Neural progenitor cell (in vitro differentiated cells): Measurements from ENCODE around the gene XPC. TPM values are rescaled to one million over a fixed set of nuclear protein-coding genes. Genes with fewer than 3 reads are reported as not detected.

Experiments used
- DNase-seq: peaks from one replicate; pipeline ENCODE4 v3.0.0-alpha.2; 2016; ENCODE audit warnings: low spot score
- H2AFZ ChIP-seq: fragments of 200-600 bp; sonication (generic); replicated peaks from 2 replicates; pipeline ENCODE4 v1.6.1; 2016; ENCODE audit warnings: antibody characterized with exemption
- H3F3A ChIP-seq: fragments of 200-600 bp; sonication (generic); 2 replicates; pipeline ENCODE4 v1.6.1; 2016; ENCODE audit warnings: antibody characterized with exemption, low read depth
- H3K27ac ChIP-seq: fragments of 200-600 bp; sonication (generic); 2 replicates; pipeline ENCODE4 v1.5.1; 2016; ENCODE audit warnings: mild to moderate bottlenecking
- H3K27me3 ChIP-seq: fragments of 200-600 bp; sonication (generic); 2 replicates; pipeline ENCODE4 v1.6.1; 2016; ENCODE audit warnings: mild to moderate bottlenecking, moderate library complexity
- H3K36me3 ChIP-seq: fragments of 200-600 bp; sonication (generic); 2 replicates; pipeline ENCODE4 v1.5.1; 2016
- H3K4me1 ChIP-seq: fragments of 200-600 bp; sonication (generic); 2 replicates; pipeline ENCODE4 v1.6.1; 2016; ENCODE audit warnings: mixed run types
- H3K4me2 ChIP-seq: fragments of 200-600 bp; sonication (generic); 2 replicates; pipeline ENCODE4 v1.6.1; 2016
- H3K4me3 ChIP-seq: fragments of 200-600 bp; sonication (generic); 2 replicates; pipeline ENCODE4 v1.5.1; 2016
- H3K79me2 ChIP-seq: fragments of 200-600 bp; sonication (generic); 2 replicates; pipeline ENCODE4 v1.6.1; 2016; ENCODE audit warnings: low read depth
- H3K9ac ChIP-seq: fragments of 200-600 bp; sonication (generic); 2 replicates; pipeline ENCODE4 v1.6.1; 2016
- H3K9me3 ChIP-seq: fragments of 200-600 bp; sonication (generic); 2 replicates; pipeline ENCODE4 v1.5.1; 2016; ENCODE audit warnings: low read depth
- H4K20me1 ChIP-seq: fragments of 200-600 bp; sonication (generic); 2 replicates; pipeline ENCODE4 v1.6.1; 2016; ENCODE audit warnings: low read depth
- H3K27ac Mint-ChIP-seq: 3 replicates; pipeline ENCODE4 v1.8.0; 2021; ENCODE audit warnings: mixed read lengths
- H3K27me3 Mint-ChIP-seq: 2 replicates; pipeline ENCODE4 v1.8.0; 2022; ENCODE audit warnings: low read depth, mild to moderate bottlenecking, inconsistent platforms, moderate library complexity, mixed read lengths; ENCODE audit not compliant: insufficient read depth
- H3K36me3 Mint-ChIP-seq: 3 replicates; pipeline ENCODE4 v1.8.0; 2021; ENCODE audit warnings: mixed read lengths
- H3K4me1 Mint-ChIP-seq: 3 replicates; pipeline ENCODE4 v1.8.0; 2021; ENCODE audit warnings: mixed read lengths
- H3K4me3 Mint-ChIP-seq: 3 replicates; pipeline ENCODE4 v1.8.0; 2021; ENCODE audit warnings: mild to moderate bottlenecking, moderate library complexity, mixed read lengths
- H3K9me3 Mint-ChIP-seq: 3 replicates; pipeline ENCODE4 v1.8.0; 2020; ENCODE audit warnings: mixed read lengths
- EZH2 ChIP-seq: fragments of 200-600 bp; sonication (generic); IDR thresholded peaks from 2 replicates; pipeline ENCODE4 v1.6.1; 2017; ENCODE audit warnings: antibody characterized with exemption, mild to moderate bottlenecking, moderate library complexity
- EZH2phosphoT487 ChIP-seq: fragments of 200-600 bp; sonication (generic); IDR thresholded peaks from 2 replicates; pipeline ENCODE4 v1.6.1; 2017; ENCODE audit warnings: antibody characterized with exemption
- total RNA-seq: library from RNA; depleted of rRNA; stranded (reverse); fragments of >200 nt; gene quantifications from 2 replicates; pipeline ENCODE4 v1.2.3, GENCODE V29; 2015; ENCODE audit warnings: low replicate concordance
- TF ChIP-seq, protein P1 (sequence below): fragments of 200-600 bp; sonication (generic); IDR thresholded peaks from 2 replicates; pipeline ENCODE4 v1.5.1; 2017; ENCODE audit warnings: antibody characterized with exemption, mild to moderate bottlenecking

Gene XPC
- total RNA-seq, 1 donor from 2014 or later, result 44.1 TPM

DNA sequence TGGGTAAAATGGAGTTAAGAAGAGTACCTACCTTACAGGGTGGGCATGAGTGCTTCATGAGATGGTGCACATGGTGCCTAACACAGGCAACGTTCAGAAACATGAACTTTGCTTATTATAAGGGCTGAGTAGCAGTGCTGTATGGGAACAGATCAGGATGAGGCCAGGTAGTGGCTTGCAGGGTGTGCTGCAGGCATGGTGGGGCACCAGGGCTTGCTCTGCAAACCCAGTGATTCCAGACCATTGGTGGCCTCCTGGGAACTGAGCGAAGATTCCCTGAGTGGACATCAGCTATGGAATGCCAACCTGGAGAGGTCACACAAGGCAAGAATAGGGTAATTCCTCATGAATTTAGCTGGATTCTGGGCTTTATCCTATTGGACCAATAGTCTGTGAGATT is 37.7 kb downstream of the XPC start:
- H3K4me2 ChIP-seq, result no peak overlapping the region

DNA sequence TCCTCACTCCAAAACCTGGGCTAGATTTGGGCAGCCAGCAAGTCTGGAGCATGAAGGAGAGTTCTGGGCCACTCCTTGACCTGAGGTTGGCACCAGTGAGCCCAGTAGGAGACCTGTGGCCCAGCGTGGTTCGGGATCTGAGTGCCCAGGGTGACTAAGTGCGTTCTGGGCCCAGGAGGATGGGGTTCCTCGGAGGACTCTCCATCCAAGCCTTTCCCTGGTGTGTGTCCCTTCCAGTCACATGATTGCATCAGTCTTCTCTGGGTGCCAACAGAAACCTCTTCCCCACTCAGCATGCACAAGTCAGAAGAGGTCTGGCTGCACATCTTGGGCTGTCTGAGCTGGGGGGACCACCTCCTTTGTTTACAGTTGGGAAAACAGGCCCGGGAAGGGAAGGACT is 38.6 kb downstream of the XPC start:
- TF ChIP-seq, protein P1, sequence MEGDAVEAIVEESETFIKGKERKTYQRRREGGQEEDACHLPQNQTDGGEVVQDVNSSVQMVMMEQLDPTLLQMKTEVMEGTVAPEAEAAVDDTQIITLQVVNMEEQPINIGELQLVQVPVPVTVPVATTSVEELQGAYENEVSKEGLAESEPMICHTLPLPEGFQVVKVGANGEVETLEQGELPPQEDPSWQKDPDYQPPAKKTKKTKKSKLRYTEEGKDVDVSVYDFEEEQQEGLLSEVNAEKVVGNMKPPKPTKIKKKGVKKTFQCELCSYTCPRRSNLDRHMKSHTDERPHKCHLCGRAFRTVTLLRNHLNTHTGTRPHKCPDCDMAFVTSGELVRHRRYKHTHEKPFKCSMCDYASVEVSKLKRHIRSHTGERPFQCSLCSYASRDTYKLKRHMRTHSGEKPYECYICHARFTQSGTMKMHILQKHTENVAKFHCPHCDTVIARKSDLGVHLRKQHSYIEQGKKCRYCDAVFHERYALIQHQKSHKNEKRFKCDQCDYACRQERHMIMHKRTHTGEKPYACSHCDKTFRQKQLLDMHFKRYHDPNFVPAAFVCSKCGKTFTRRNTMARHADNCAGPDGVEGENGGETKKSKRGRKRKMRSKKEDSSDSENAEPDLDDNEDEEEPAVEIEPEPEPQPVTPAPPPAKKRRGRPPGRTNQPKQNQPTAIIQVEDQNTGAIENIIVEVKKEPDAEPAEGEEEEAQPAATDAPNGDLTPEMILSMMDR, result no peak
- TF ChIP-seq EZH2 (no peak), EZH2phosphoT487 (no peak)
- DNase-seq, result no peak
- no peaks in the 10 kb centered on the region for H3K9me3 Mint-ChIP-seq
- no peak overlapping the region for H2AFZ ChIP-seq
- H3F3A ChIP-seq, result no peaks in the 10 kb centered on the region
- H3K4me2 ChIP-seq, result no peak overlapping the region
- no peak overlapping the region for H3K4me3 Mint-ChIP-seq
- H3K4me3 ChIP-seq, result no peak overlapping the region
- H3K27me3 ChIP-seq, result no peaks in the 10 kb centered on the region
- no peak overlapping the region for H3K27ac ChIP-seq
- H3K79me2 ChIP-seq, result no peaks in the 10 kb centered on the region
- H3K4me1 Mint-ChIP-seq, result peaks cover 13% of the 10 kb centered on the region
- no peak overlapping the region for H3K27ac Mint-ChIP-seq
- peaks cover 24% of the 10 kb centered on the region for H3K36me3 Mint-ChIP-seq
- H4K20me1 ChIP-seq, result no peaks in the 10 kb centered on the region
- H3K27me3 Mint-ChIP-seq, result peaks cover 2% of the 10 kb centered on the region
- no peaks in the 10 kb centered on the region for H3K4me1 ChIP-seq
- H3K9me3 ChIP-seq, result no peaks in the 10 kb centered on the region
- no peak overlapping the region for H3K9ac ChIP-seq
- no peaks in the 10 kb centered on the region for H3K36me3 ChIP-seq

More for the DNA sequence above, 37.7 kb downstream of the XPC start:
- Mint-ChIP-seq H3K4me1 (peaks cover 18% of the 10 kb centered on the region), H3K4me3 (no peak overlapping the region), H3K27me3 (peaks cover 2% of the 10 kb centered on the region), H3K27ac (no peak overlapping the region), H3K36me3 (peaks cover 24% of the 10 kb centered on the region), H3K9me3 (no peaks in the 10 kb centered on the region)
- Histone ChIP-seq H3K27me3 (no peaks in the 10 kb centered on the region), H3K9me3 (no peaks in the 10 kb centered on the region), H3K4me3 (no peak overlapping the region), H3F3A (no peaks in the 10 kb centered on the region), H3K9ac (no peak overlapping the region), H3K27ac (no peak overlapping the region), H3K36me3 (no peaks in the 10 kb centered on the region), H3K79me2 (no peaks in the 10 kb centered on the region), H4K20me1 (no peaks in the 10 kb centered on the region), H3K4me1 (no peaks in the 10 kb centered on the region), H2AFZ (no peak overlapping the region)
- TF ChIP-seq EZH2 (no peak), EZH2phosphoT487 (no peak)
- TF ChIP-seq, protein P1, result no peak
- no peak for DNase-seq

- Mint-ChIP-seq H3K27me3 (peaks cover 2% of the 10 kb centered on the region), H3K9me3 (no peaks in the 10 kb centered on the region), H3K4me1 (peaks cover 7% of the 10 kb centered on the region), H3K4me3 (no peak overlapping the region), H3K27ac (peak overlapping the region; percentile 50), H3K36me3 (peaks cover 24% of the 10 kb centered on the region)
- Histone ChIP-seq H3K4me3 (no peak overlapping the region), H3K27ac (no peak overlapping the region), H3F3A (no peaks in the 10 kb centered on the region), H3K4me1 (no peaks in the 10 kb centered on the region), H3K9ac (no peak overlapping the region), H2AFZ (no peak overlapping the region), H4K20me1 (no peaks in the 10 kb centered on the region), H3K36me3 (no peaks in the 10 kb centered on the region), H3K79me2 (no peaks in the 10 kb centered on the region), H3K9me3 (no peaks in the 10 kb centered on the region), H3K27me3 (no peaks in the 10 kb centered on the region), H3K4me2 (no peak overlapping the region)
- no peak for TF ChIP-seq EZH2phosphoT487
- no peak for TF ChIP-seq EZH2
- TF ChIP-seq, protein P1, result no peak
- DNase-seq, result no peak
These were observed 39.3 kb downstream of the XPC start for GRCh38 chr3:14138878-14139655.
